ENCODE data around the gene APBB2. TPM values are rescaled to one million over a fixed set of nuclear protein-coding genes. Genes with fewer than 3 reads are reported as not detected.

Gene APBB2
- total and polyA plus RNA-seq, 2 of the 8 experiments (the other 6 are each of a cell fraction or from before 2014, with no cell fraction given) = 58.7 to 59.4 TPM

- Histone ChIP-seq H2AFZ (ENCODE audit: low read length) (no peak overlapping the region), H4K20me1 (replicated peaks in 1 of 2; ENCODE audit: control insufficient read depth in 1 of 2, insufficient read depth in 2 of 2, low read length in 2 of 2) (no peaks in the 10 kb centered on the region), H4K5ac (ENCODE audit: insufficient read length, low read depth, low read length) (no peak overlapping the region), H3K23ac (ENCODE audit: insufficient read length) (no peak overlapping the region), H3K27ac (ENCODE audit: low read depth, low read length) (no peak overlapping the region), H3K79me1 (ENCODE audit: low read depth, low read length) (peaks cover 2% of the 10 kb centered on the region; the same call in 1 of the 2 replicates), H3K9me3 (ENCODE audit: insufficient read depth in 2 of 2, low read depth in 1 of 2, low read length in 1 of 2) (no peaks in the 10 kb centered on the region), H3K4ac (replicated peaks; ENCODE audit: insufficient read length, low read depth, low read length) (no peak overlapping the region), H2AK5ac (ENCODE audit: low read depth, low read length) (no peak overlapping the region), H3K27me3 (replicated peaks in 1 of 4; ENCODE audit: control insufficient read depth in 3 of 4, extremely low read depth in 1 of 4, insufficient read depth in 3 of 4, low read length in 3 of 4) (no peaks in the 10 kb centered on the region), H4K91ac (replicated peaks; ENCODE audit: insufficient read length, low read length) (no peak overlapping the region), H2BK20ac (ENCODE audit: low read length) (no peak overlapping the region), H2BK120ac (replicated peaks; ENCODE audit: low read depth, low read length) (no peak overlapping the region), H3K4me1 (replicated peaks in 1 of 4; ENCODE audit: control insufficient read depth in 3 of 4, insufficient read depth in 4 of 4, low read length in 3 of 4) (peaks cover 0 to 5% (median 2%) of the 10 kb centered on the region in 4 experiments; a peak in 3 of 7 replicates), H3K4me2 (ENCODE audit: insufficient read depth in 1 of 2, low read depth in 2 of 2, low read length in 2 of 2) (no peak overlapping the region), H2BK15ac (ENCODE audit: low read length) (no peak overlapping the region), H2BK5ac (ENCODE audit: low read depth, low read length) (no peak overlapping the region), H3K14ac (ENCODE audit: insufficient read length) (no peak overlapping the region), H3K36me3 (ENCODE audit: control insufficient read depth in 2 of 4, insufficient read depth in 4 of 4, low read length in 3 of 4) (no peaks in the 10 kb centered on the region), H3K18ac (ENCODE audit: extremely low read depth, low read length) (no peak overlapping the region), H3K23me2 (ENCODE audit: low read depth, low read length) (no peaks in the 10 kb centered on the region), H3K79me2 (ENCODE audit: control insufficient read depth in 1 of 2, insufficient read depth in 2 of 2, low read length in 2 of 2) (peaks cover 0 to 6% of the 10 kb centered on the region in 2 experiments; a peak in 2 of 4 replicates), H3K4me3 (ENCODE audit: extremely low read depth in 1 of 4, insufficient read depth in 2 of 4, low read depth in 3 of 4, low read length in 4 of 4) (no peak overlapping the region), H3K9ac (replicated peaks in 1 of 4; ENCODE audit: extremely low read depth in 1 of 4, low read depth in 3 of 4, low read length in 3 of 4) (no peak overlapping the region), H4K8ac (ENCODE audit: extremely low read depth, insufficient read depth, low read length) (no peak overlapping the region), H3K56ac (replicated peaks; ENCODE audit: insufficient read length, low read depth, low read length) (no peak overlapping the region), H2BK12ac (ENCODE audit: low read depth, low read length) (no peak overlapping the region)
- CTCF ChIA-PET (ENCODE audit: partially characterized antibody) = interaction anchor here (0.7 to 2.0 kb wide), 7 partner anchors 11 to 526 kb away, joined by 3 to 5 read pairs (median 3); no protein-coding TSS in a partner anchor
- POLR2A ChIA-PET (ENCODE audit: partially characterized antibody) = interaction anchor here (1.0 kb wide), 1 partner anchor 93 kb away, joined by 3 read pairs; the partner anchor contains the start of gene UCHL1
- DNase-seq (ENCODE audit: low read depth in 1 of 2, low spot score in 2 of 2) = no peak
- WGBS, 2 experiments (ENCODE audit: extremely low coverage in 1 of 2, insufficient coverage in 1 of 2, insufficient read length in 1 of 2, insufficient replicate concordance in 2 of 2, low coverage in 1 of 2, low lambda C conversion rate in 2 of 2, missing lambda C conversion rate in 1 of 2) = 90% methylated on average over 2 of the region's 2 CpGs; no CpG with 5 or more reads in 1 of the 2 experiments
- FAIRE-seq = no peak
- no peak for TF ChIP-seq BACH1 (IDR thresholded peaks at IDR 0.05; ENCODE audit: low read length)
- TF ChIP-seq SRF (IDR thresholded peaks at IDR 0.05; ENCODE audit: low read depth, low read length) = no peak
- TF ChIP-seq SP2 (IDR thresholded peaks at IDR 0.05; ENCODE audit: low read length) = no peak
- no peak for TF ChIP-seq BCL11A (IDR thresholded peaks at IDR 0.05; ENCODE audit: low read depth in 2 of 2, low read length in 2 of 2)
- TF ChIP-seq SUZ12 (IDR thresholded peaks at IDR 0.05; ENCODE audit: low read length) = no peak
- TF ChIP-seq ASH2L (IDR thresholded peaks at IDR 0.05; ENCODE audit: low read length) = no peak
- no peak for TF ChIP-seq MAX (IDR thresholded peaks at IDR 0.05)
- no peak for TF ChIP-seq SIRT6 (IDR thresholded peaks at IDR 0.05; ENCODE audit: low read length)
- TF ChIP-seq NANOG (IDR thresholded peaks at IDR 0.05; ENCODE audit: insufficient read depth, low read depth, low read length, poor library complexity, severe bottlenecking) = no peak
- TF ChIP-seq E2F6 (IDR thresholded peaks at IDR 0.05) = no peak
- TF ChIP-seq RAD21 (IDR thresholded peaks at IDR 0.05 in 1 of 2, conservative IDR thresholded peaks at IDR 0.05 in 1 of 2; ENCODE audit: low read depth in 2 of 2, low read length in 2 of 2) = no peak
- TF ChIP-seq BRCA1 (IDR thresholded peaks at IDR 0.05; ENCODE audit: low read depth, low read length) = no peak
- TF ChIP-seq RNF2 (IDR thresholded peaks at IDR 0.05; ENCODE audit: borderline replicate concordance, low read depth, low read length, missing control alignments, poor library complexity, severe bottlenecking) = no peak
Observed at GRCh38 chr4:41164405-41164804, 49.9 kb downstream of the APBB2 start.

All from H1 (cell line).